Prostate gland (tissue), 2 donors: Measurements from ENCODE around the gene GNPAT.

Experiments used
- POLR2A ChIP-seq: fragments of 450-650 bp; IDR thresholded peaks from one replicate; pipeline ENCODE4 v1.6.1; 2016; ENCODE audit warnings: antibody characterized with exemption, mild to moderate bottlenecking
- TF ChIP-seq, protein P1 (sequence below), 4 experiments: fragments of 200-600 bp in 2 of 4; fragments of 450-650 bp in 2 of 4; sonication (generic) in 2 of 4; IDR thresholded peaks; 1 replicate in 3 of 4; 2 replicates in 1 of 4; pipeline ENCODE4 v1.5.1; 2016 to 2019; ENCODE audit warnings: antibody characterized with exemption in 4 of 4, mild to moderate bottlenecking in 2 of 4, moderate library complexity in 2 of 4

DNA sequence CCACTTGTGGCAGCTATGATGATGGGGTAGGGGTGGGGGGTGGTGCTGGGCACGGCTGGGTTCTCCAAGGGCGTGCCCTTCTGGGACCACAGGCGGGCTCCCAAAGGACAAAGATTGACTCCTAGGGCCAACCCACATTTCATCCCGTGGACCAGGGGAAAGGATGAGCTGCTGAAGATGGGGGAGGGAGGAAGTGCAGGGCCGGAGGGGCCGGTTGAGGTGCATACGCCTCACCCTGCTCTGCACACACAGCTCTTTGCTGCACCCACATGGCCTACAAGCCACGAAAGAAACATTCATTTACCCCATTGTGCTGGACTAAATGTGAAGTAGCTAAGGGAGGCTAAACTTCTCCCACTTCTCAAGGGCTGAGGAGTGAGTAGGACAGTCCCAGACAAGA lies 34.2 kb upstream of the GNPAT start:
- TF ChIP-seq, protein P1, sequence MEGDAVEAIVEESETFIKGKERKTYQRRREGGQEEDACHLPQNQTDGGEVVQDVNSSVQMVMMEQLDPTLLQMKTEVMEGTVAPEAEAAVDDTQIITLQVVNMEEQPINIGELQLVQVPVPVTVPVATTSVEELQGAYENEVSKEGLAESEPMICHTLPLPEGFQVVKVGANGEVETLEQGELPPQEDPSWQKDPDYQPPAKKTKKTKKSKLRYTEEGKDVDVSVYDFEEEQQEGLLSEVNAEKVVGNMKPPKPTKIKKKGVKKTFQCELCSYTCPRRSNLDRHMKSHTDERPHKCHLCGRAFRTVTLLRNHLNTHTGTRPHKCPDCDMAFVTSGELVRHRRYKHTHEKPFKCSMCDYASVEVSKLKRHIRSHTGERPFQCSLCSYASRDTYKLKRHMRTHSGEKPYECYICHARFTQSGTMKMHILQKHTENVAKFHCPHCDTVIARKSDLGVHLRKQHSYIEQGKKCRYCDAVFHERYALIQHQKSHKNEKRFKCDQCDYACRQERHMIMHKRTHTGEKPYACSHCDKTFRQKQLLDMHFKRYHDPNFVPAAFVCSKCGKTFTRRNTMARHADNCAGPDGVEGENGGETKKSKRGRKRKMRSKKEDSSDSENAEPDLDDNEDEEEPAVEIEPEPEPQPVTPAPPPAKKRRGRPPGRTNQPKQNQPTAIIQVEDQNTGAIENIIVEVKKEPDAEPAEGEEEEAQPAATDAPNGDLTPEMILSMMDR (IDR thresholded peaks at IDR 0.05) = no peak
- TF ChIP-seq POLR2A = no peak
